Activated naive CD4-positive, alpha-beta T cell treated with anti-CD3 and anti-CD28 coated beads, Interleukin-2, amount 50 U/mL, for 72 hours (primary cell): ENCODE results near the gene GPX3. TPM values are rescaled to one million over a fixed set of nuclear protein-coding genes. Genes with fewer than 3 reads are reported as not detected.

Experiments used
- ATAC-seq, 2 donors: fragments of 150-1000 bp; cut with Tn5 transposase; 2 replicates each; pipeline ENCODE4 v1.10.0; 2021; ENCODE audit warnings: mild to moderate bottlenecking in 2 of 2, moderate library complexity in 2 of 2
- DNase-seq, 2 donors: peaks; one replicate each; pipeline ENCODE4 v3.0.0; 2021 to 2022; ENCODE audit warnings: low spot score in 2 of 2
- H3K27ac Mint-ChIP-seq, 2 donors: one replicate each; pipeline ENCODE4 v1.8.0; 2022; ENCODE audit warnings: mild to moderate bottlenecking in 2 of 2, mixed read lengths in 2 of 2
- H3K36me3 Mint-ChIP-seq, 2 donors: one replicate each; pipeline ENCODE4 v1.8.0; 2022; ENCODE audit warnings: mixed read lengths in 2 of 2
- H3K9me3 Mint-ChIP-seq, 2 donors: one replicate each; pipeline ENCODE4 v1.8.0; 2022; ENCODE audit warnings: mixed read lengths in 2 of 2
- total RNA-seq, 2 donors: library from RNA; stranded (reverse); gene quantifications; one replicate each; pipeline ENCODE4 v1.2.3, GENCODE V29; 2022

Gene GPX3
- total RNA-seq, 2 donors from 2014 or later: 0.23 TPM; not detected in 1

- no peak overlapping the region for H3K27ac Mint-ChIP-seq
- H3K36me3 Mint-ChIP-seq: peaks cover 36 to 45% of the 10 kb centered on the region in 2 donors
- ATAC-seq: no peak
These were observed 19.3 kb downstream of the GPX3 start for GRCh38 chr5:151039665-151040064.

DNA sequence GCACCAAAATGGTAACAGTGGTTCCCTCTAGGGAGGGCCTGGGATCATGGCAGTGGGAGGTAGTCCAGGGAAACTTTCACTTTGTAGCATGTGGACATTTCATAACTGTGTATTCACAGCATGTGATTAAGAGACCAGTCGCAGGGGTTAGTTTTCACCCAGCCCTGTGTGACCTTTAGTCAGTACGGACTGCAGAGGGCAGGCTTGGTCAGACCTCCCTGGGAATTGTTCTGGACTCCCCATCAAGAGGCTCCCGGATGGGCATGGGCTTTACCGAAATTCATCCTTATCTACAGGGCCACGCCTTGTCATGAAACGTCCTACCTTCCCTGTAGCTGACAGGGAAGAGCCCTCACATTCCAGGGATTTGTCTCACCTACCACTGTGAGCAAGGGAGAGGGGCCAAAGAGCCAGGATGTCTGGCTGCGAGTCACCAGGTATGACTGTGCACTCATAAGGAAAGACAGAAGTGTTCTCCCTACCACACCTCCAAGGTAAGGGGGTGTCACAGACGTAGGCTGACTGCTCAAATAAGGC, 19.9 kb downstream of the GPX3 start:
- ATAC-seq (peak; percentile 22 to 32), DNase-seq (no peak)
- Mint-ChIP-seq H3K36me3 (peaks cover 36 to 41% of the 10 kb centered on the region in 2 donors), H3K9me3 (no peaks in the 10 kb centered on the region), H3K27ac (no peak overlapping the region)

More at GRCh38 chr5:151039665-151040064, 19.3 kb downstream of the GPX3 start:
- DNase-seq: no peak
- H3K9me3 Mint-ChIP-seq: no peaks in the 10 kb centered on the region

DNA sequence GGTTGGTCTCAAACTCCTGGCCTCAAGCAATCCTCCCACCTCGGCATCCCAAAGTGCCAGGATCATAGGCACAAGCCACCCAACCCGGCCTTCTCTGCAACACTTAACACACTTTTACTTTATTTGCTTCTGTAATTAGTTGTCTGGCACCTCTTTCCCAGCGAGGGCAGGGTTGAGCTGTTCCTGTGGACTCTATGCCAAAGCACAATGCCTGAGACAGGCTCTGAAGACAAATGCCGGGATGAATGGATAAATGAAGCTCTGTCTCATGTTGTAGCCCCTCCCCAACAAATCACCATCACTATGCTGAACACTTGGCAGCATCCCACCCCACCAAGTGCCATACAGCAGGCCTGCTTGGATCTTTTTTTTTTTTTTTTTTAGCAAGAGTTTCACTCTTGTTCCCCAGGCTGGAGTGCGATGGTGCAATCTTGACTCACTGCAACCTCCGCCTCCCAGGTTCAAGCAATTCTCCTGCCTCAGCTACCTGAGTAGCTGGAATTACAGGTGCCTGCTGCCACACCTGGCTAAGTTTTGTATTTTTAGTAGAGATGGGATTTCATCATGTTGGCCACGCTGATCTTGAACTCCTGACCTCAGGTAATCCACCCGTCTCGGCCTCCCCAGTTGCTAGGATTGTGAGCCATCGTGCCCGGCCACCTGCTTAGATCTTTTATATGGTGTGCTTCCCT, 21.3 kb downstream of the GPX3 start:
- peaks cover 34 to 43% of the 10 kb centered on the region in 2 donors for H3K36me3 Mint-ChIP-seq
- H3K27ac Mint-ChIP-seq: peak overlapping the region in 1 of 2 donors; percentile 53
- no peaks in the 10 kb centered on the region for H3K9me3 Mint-ChIP-seq
- ATAC-seq (no peak), DNase-seq (no peak)

DNA sequence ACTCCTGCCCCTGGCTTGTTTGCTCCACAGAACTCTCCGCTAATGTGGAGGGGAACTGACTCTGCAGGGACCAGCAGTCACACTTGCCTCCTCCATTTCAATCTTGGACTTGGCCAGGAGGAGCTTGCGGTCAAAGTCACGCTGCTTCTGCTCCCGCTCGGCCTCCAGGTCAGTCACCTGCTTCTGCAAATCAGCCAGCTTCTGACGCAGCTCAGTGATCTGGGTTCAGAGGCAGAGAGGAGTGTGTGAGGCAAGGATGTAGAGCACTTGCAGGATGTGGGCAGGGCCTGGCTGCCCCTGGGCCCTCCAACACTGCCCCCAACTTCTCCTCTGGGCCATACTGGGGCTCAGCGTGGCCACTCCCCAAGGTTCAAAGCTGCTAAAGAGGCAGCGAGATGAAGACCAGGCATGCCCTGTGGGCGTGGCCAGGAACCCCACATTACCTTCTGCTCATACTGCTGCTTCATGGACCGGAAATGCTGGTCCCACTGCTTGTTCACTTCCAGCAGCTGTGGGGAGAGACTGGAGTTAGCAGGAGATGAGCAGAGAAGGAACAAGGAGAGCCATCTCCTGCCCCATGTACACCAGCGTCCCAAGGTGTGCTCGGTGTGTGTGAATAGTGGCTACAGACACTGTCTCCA, 22.2 kb downstream of the GPX3 start:
- H3K36me3 Mint-ChIP-seq: peaks cover 30 to 35% of the 10 kb centered on the region in 2 donors

DNA sequence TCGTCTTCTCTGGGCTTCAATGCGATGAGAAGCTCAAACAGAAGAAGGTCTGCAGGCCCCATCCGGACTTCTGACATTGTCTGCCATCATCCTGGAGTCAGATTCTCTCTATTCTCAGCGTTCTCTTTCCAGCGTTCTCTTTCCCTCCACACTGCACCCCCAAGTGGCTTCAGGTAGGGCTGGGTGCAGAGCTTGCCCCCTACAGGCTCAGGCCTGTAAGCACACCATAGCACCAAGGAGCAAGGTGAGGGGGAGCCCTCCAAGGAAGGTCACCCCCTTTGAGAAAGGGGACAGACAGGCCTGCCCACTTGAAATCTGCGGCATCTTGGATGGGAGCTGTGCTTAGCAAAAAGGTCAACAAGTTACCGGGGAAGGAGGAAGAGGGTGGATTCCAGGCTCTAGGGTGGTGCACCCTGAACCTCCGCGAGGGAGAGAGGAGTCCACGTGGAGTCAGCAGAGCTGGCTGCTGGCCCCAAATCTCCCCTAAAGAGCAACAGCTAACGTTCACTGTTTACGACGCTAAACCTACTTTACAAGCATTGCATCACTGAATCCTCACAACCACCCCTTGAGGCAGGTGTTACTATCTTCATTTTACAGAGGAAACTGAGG, 27.5 kb downstream of the GPX3 start:
- Mint-ChIP-seq H3K9me3 (no peaks in the 10 kb centered on the region), H3K27ac (no peak overlapping the region), H3K36me3 (peaks cover 14 to 28% of the 10 kb centered on the region in 2 donors)
- peak; percentile 53 to 68 for ATAC-seq
- DNase-seq: peak in 1 of 2 donors; percentile 25

More for the DNA sequence above, 22.2 kb downstream of the GPX3 start:
- no peaks in the 10 kb centered on the region for H3K9me3 Mint-ChIP-seq
- ATAC-seq (no peak), DNase-seq (no peak)
- peak overlapping the region in 1 of 2 donors; percentile 67 for H3K27ac Mint-ChIP-seq

DNA sequence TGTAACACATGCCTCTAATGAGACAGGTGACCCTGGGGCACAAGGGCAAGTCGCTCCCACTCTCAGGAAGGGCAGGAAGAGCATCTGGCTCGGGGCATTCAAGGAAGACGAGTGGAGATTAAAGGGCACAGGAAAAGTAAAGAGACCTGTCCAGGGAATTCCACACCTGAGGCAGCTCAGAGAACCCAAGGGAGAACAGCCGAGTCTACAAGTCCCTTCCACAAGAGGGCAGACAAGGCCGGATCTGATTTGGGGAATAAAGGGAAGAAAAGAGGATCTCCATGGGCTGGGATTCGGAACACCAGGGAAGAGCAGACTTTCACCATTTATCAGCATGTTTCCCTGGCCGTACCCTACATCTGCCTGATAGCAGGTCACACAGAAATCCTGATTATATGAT, 28.1 kb downstream of the GPX3 start:
- Mint-ChIP-seq H3K27ac (no peak overlapping the region), H3K9me3 (no peaks in the 10 kb centered on the region), H3K36me3 (peaks cover 11 to 28% of the 10 kb centered on the region in 2 donors)
- DNase-seq (no peak), ATAC-seq (no peak)

DNA sequence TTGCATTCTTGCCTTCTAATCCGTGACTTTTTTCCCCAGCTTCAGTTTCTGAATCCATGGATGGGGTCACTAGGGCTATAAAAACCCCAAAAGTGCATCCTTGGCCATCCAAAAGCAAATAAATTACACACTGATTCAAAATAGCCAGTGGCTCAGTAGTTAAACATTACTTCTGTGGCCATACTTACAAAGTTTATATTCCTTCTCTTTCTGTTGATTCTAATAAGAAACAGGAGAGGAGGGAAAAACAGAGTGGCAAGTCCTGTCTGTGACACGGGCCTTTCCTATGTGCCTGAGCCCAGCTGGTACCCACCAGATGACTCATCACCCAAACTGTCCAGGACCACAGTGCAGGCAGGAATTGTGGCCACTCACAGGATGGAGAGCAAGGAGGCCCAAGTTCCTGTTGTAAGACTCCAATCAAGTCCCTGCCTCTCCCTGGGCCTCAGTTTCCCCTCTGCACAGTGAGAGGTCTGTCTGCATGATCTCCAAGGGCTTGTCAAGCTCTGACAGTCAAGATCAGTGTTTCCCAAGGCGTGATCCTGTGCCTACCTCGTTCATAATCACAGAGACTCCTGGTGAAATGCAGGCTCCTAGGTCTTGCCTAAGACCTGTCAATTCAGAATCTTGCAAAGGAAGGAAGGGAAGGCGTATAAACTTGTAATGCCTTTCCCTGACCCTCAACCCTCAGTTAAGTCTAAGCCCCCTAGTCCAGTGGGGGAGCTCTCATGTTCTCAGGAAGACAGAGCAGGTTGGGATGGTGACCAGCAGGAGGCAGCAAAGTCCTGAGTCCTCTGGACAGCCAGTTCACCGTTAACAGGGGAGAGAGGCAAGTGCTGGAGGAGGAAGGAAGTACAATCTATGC, 30.9 kb downstream of the GPX3 start:
- peaks cover 7 to 23% of the 10 kb centered on the region in 2 donors for H3K36me3 Mint-ChIP-seq
- DNase-seq: peak in 1 of 2 donors; percentile 61
- peak overlapping the region; percentile 78 to 81 for H3K27ac Mint-ChIP-seq
- H3K9me3 Mint-ChIP-seq: no peaks in the 10 kb centered on the region
- ATAC-seq: peak; percentile 73 to 76

DNA sequence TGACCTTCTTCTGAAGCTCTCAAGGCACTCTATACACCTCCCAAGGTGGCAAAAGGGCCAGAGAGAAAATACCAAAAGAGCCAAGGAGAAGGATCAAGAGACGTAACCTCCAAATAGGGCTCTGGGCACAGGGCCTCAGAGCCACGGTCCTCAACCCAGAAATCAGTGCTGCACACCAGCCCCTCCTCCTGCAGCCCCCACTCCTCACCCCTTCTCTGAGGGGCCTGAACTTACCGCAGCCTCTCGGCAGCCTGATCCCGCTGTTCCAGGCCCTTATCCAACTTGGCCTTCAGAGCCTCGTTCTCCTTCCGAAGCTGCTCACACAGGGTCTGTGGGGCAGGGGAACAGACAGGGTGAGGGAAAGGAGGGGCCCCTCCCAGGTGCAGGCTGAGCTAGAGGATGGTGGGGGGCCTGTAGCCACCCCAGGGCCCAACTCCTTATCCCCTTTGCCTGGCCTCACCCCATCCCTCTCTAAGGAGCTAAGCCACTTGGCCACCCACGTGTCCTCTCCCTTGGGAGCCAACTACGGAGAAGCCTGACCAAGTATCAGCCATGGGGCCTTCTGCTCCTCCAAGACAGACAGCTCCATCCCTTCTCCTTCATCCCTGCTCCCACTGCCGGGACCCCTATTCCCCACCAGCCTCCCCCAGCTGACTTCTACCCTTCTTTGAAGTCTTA, 31.7 kb downstream of the GPX3 start:
- Mint-ChIP-seq H3K9me3 (no peaks in the 10 kb centered on the region), H3K27ac (peak overlapping the region; percentile 78 to 81), H3K36me3 (peaks cover 14 to 29% of the 10 kb centered on the region in 2 donors)
- peak; percentile 13 to 31 for ATAC-seq
- DNase-seq: no peak

DNA sequence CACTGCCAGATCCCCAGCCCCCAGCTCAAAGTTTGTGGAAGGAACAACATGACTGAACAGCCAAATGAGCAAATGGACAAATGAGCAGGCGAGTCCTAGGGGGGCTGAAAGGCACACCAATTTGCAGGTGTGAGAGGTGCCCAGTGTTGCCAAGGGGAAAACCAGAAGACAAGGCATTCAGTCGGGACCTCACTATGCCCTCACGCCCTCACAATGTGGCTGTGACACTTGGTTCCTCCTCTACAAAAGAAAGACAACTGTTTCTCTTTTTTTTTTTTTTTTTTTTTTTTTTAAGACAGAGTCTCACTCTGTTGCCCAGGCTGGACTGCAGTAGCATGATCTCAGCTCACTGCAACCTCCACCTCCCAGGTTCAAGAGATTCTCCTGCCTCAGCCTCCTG, 32.4 kb downstream of the GPX3 start:
- no peak for DNase-seq
- Mint-ChIP-seq H3K36me3 (peaks cover 16 to 30% of the 10 kb centered on the region in 2 donors), H3K27ac (peak overlapping the region; percentile 78 to 81)

DNA sequence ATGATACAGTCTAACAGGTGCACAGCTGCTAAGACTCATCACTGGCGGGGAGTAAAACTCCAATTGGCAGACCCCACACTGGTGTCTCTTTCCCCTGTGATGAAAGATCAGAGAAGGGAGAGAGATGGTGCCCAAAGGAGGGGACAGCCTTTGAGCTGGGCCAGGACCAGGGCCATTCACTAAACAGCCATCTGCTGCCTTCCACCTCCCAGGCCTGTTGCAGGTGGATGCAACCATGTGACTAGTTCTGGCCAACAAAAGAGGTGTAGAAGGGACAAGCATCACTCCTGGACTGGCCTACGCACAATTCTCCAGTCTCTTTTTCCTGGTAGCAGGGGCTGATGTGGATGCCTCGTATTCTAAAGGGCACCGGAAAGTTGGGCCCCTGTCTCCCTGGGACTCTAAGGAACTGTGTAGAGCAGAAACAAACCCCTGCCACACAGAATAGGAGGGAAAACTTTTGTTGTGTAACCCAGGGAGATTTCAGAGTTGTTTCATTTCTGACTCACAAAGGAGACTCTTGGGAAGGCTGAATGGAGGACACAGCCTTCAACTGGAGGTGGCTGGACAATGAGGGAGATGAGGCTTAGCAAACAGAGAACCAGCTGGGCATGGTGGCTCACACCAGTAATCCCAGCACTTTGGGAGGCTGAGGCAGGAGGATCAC, 33.5 kb downstream of the GPX3 start:
- DNase-seq (no peak), ATAC-seq (no peak)
- peaks cover 12 to 28% of the 10 kb centered on the region in 2 donors for H3K36me3 Mint-ChIP-seq
- no peaks in the 10 kb centered on the region for H3K9me3 Mint-ChIP-seq
- H3K27ac Mint-ChIP-seq: peak overlapping the region; percentile 78 to 85

More for the DNA sequence above, 32.4 kb downstream of the GPX3 start:
- ATAC-seq: no peak
- H3K9me3 Mint-ChIP-seq: no peaks in the 10 kb centered on the region

- H3K36me3 Mint-ChIP-seq: peaks cover 20 to 36% of the 10 kb centered on the region in 2 donors
- H3K27ac Mint-ChIP-seq: peak overlapping the region; percentile 78 to 83
- ATAC-seq (no peak), DNase-seq (no peak)
- no peaks in the 10 kb centered on the region for H3K9me3 Mint-ChIP-seq
These were observed 34.3 kb downstream of the GPX3 start for GRCh38 chr5:151054709-151055108.

DNA sequence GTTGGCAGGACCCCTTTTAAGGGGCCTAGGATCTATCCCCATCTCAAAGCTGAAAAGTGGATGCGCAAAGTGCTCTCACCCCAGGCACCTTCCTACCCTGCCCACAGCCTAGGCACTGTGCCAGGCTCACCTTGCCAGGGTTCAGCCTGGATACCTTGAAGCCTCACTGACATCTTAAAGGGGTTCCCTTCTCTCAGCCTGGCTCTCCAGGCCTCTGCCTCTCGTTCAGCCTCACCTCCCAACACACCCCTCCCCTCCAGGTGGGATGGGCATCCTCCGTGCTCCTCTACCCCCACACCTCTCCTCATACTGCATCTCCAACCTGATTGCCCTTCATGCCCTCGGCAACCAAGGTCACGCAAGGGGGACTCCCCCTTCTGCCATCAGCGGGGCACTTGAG, 34.9 kb downstream of the GPX3 start:
- H3K9me3 Mint-ChIP-seq: no peaks in the 10 kb centered on the region
- DNase-seq: no peak
- H3K36me3 Mint-ChIP-seq: peaks cover 22 to 41% of the 10 kb centered on the region in 2 donors
- peak overlapping the region; percentile 9 to 47 for H3K27ac Mint-ChIP-seq
- no peak for ATAC-seq

DNA sequence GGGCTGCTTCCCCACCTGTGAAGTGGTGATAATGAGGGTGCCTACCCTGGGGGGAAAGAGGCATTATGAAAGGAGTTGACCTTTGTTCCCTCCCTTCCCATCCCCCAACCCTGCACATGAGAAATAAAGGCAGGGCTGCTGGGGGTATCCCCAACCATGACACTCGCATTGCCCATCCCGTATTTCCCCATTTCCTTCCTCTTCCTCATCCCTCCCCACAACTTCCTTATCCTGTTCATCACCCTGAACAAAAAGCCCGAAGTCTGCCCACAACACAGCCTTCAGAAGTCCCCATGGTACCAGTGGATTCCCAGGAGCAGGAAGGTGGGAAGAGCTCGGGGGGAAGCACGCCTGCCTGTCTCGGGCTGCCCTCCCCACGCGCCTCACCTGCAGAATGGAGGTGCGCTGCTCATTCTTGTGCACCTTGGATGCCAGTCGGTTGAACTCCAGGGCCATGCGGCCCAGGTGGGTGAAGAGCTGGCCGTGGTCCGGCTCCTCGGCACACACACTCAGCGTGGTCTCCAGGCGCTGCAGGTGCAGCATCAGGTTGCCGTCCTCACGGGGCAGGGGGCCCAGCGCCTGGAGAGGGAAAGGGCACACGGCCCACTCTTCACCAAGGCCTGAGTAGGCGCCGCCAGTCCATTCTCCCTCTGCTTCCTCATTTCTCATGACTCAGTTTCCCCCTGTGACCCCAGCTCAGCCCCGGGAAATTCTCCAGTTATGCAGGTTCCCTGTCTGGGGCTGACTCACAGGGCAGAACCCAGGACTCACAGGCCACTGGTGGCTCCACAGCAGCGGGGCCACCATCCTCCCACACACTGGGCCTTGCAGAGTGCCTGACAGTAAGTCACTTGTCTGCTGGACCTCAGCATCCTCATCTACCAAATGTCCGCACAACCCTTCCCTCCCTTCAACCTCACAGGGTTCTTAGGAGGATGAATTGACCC, 36.3 kb downstream of the GPX3 start:
- DNase-seq (no peak), ATAC-seq (no peak)
- H3K9me3 Mint-ChIP-seq: no peaks in the 10 kb centered on the region
- H3K27ac Mint-ChIP-seq: peak overlapping the region; percentile 72 to 73
- H3K36me3 Mint-ChIP-seq: peaks cover 26 to 54% of the 10 kb centered on the region in 2 donors

DNA sequence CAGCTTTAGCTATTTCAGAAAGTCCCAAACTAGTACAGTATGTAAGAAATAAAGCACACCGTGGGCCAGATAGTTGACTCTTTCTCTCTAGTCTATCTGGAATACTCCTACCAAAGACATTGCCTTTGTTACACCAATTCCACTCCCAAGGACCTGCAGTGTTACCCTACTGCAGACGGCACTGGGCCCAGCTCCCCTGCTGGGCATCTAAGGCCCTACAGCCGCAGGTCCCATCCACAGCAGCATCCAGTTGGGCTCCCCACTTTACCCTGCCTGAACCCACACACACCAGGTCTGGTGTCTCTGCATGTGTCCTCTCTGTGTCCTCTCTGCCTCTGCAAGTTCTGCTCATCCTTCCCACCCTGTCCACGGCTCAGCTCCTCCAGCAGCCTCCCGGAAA, 37.9 kb downstream of the GPX3 start:
- ATAC-seq (no peak), DNase-seq (no peak)
- Mint-ChIP-seq H3K27ac (no peak overlapping the region), H3K36me3 (peaks cover 26 to 59% of the 10 kb centered on the region in 2 donors), H3K9me3 (no peaks in the 10 kb centered on the region)
